NT2/D1 (cell line): Measurements from ENCODE around the gene EGLN2.

Source experiments
- SUZ12 ChIP-seq: IDR thresholded peaks from 2 replicates; pipeline ENCODE4 v1.6.1; 2011; ENCODE audit not compliant: insufficient read length, insufficient read depth; ENCODE audit errors: extremely low read depth
- YY1 ChIP-seq: IDR thresholded peaks from 2 replicates; pipeline ENCODE4 v1.6.1; 2011; ENCODE audit not compliant: insufficient read length, insufficient read depth
- ZNF274 ChIP-seq: IDR thresholded peaks from 2 replicates; pipeline ENCODE4 v1.6.1; 2011; ENCODE audit warnings: mild to moderate bottlenecking, low read depth, low read length

DNA sequence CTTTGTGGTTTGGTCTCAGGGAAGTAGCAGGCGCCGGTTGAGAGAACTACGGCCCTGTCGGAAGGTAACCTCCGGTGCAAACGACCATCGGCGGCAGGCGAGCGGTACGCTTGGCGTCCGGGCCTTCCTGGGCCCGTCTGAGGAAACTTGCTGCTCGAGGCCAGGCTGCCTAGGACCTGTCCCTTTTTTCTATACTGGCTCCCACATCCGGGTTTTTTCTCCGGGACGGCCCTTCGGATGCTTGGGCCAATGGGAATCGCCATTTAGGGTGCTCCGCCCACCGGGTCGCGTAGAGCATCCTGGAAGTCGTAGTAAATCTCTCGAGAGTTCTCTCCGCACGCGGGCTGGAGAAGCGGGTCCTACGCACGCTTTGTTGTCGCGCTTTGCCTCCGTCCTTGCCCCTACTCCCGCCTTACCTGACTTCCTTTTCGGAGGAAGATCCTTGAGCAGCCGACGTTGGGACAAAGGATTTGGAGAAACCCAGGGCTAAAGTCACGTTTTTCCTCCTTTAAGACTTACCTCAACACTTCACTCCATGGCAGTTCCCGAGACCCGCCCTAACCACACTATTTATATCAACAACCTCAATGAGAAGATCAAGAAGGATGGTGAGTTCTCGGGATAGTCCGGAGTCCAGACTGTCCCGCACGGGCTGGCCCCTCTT is 48.0 kb upstream of the EGLN2 start, which contains the start of gene SNRPA:
- TF ChIP-seq SUZ12 (no peak), YY1 (no peak), ZNF274 (no peak)
